Progenitor cell of endocrine pancreas (in vitro differentiated cells): ENCODE results near the gene USP8. TPM values are rescaled to one million over a fixed set of nuclear protein-coding genes. Genes with fewer than 3 reads are reported as not detected.
"Not testable (repeated sequence)": the region's sequence is repeated elsewhere in the genome, so short reads cannot be mapped to it uniquely, and the experiment has no call there.

ENCODE experiments used
- DNase-seq: peaks from one replicate; pipeline ENCODE4 v3.0.0; 2021; ENCODE audit warnings: low spot score; ENCODE audit not compliant: unreplicated experiment
- H3K27ac Mint-ChIP-seq: 2 replicates; pipeline ENCODE4 v1.8.0; 2021; ENCODE audit warnings: mild to moderate bottlenecking, moderate library complexity, mixed read lengths
- H3K27me3 Mint-ChIP-seq: 2 replicates; pipeline ENCODE4 v1.8.0; 2021; ENCODE audit warnings: mixed read lengths
- H3K36me3 Mint-ChIP-seq: 2 replicates; pipeline ENCODE4 v1.8.0; 2022; ENCODE audit warnings: mixed read lengths; ENCODE audit not compliant: insufficient read depth
- H3K4me1 Mint-ChIP-seq: 2 replicates; pipeline ENCODE4 v1.8.0; 2021; ENCODE audit warnings: low read depth, mixed read lengths
- H3K4me3 Mint-ChIP-seq: 2 replicates; pipeline ENCODE4 v1.8.0; 2021; ENCODE audit warnings: low read depth, mild to moderate bottlenecking, moderate library complexity, mixed read lengths
- H3K9me3 Mint-ChIP-seq: 2 replicates; pipeline ENCODE4 v1.8.0; 2021; ENCODE audit warnings: low read depth, mixed read lengths
- CTCF ChIP-seq: fragments of 200-600 bp; sonication (generic); IDR thresholded peaks from one replicate; pipeline ENCODE4 v1.5.0; 2021; ENCODE audit warnings: antibody characterized with exemption, mild to moderate bottlenecking; ENCODE audit not compliant: unreplicated experiment
- total RNA-seq: library from RNA; stranded (reverse); gene quantifications from 2 replicates; pipeline ENCODE4 v1.2.1, GENCODE V29; 2021

The USP8 gene
- total RNA-seq, 1 donor from 2014 or later: 57.5 TPM

GRCh38 chr15:50381438-50381837, 42.8 kb upstream of the USP8 start:
- no peaks in the 10 kb centered on the region for H3K27me3 Mint-ChIP-seq
- H3K27ac Mint-ChIP-seq: no peak overlapping the region
- no peak for TF ChIP-seq CTCF
- no peak for DNase-seq
- no peaks in the 10 kb centered on the region for H3K9me3 Mint-ChIP-seq
- no peaks in the 10 kb centered on the region for H3K36me3 Mint-ChIP-seq
- H3K4me1 Mint-ChIP-seq: no peaks in the 10 kb centered on the region
- H3K4me3 Mint-ChIP-seq: no peak overlapping the region

DNA sequence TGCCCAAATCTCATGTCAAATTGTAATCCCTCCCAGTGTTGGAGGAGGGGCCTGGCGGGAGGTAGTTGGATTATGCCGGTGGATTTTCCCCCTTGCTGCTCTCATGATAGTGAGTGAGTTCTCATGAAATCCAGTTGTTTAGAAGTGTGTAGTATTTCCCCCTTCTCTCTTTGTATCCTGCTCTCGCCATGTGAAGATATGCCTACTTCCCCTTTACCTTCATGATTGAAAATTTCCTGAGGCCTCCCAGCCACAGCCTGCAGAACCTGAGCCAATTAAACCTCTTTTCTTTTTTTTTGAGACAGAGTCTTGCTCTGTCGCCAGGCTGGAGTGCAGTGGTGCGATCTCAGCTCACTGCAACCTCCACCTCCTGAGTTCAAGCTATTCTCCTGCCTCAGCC, 41.8 kb upstream of the USP8 start:
- H3K27me3 Mint-ChIP-seq, H3K27ac Mint-ChIP-seq, H3K4me1 Mint-ChIP-seq, H3K36me3 Mint-ChIP-seq, H3K4me3 Mint-ChIP-seq, H3K9me3 Mint-ChIP-seq, DNase-seq: not testable (repeated sequence)

GRCh38 chr15:50390554-50391264, 33.5 kb upstream of the USP8 start:
- Mint-ChIP-seq H3K36me3 (no peaks in the 10 kb centered on the region), H3K9me3 (no peaks in the 10 kb centered on the region), H3K27me3 (no peaks in the 10 kb centered on the region), H3K27ac (no peak overlapping the region), H3K4me1 (no peaks in the 10 kb centered on the region), H3K4me3 (no peak overlapping the region)
- TF ChIP-seq CTCF: no peak
- DNase-seq: no peak

DNA sequence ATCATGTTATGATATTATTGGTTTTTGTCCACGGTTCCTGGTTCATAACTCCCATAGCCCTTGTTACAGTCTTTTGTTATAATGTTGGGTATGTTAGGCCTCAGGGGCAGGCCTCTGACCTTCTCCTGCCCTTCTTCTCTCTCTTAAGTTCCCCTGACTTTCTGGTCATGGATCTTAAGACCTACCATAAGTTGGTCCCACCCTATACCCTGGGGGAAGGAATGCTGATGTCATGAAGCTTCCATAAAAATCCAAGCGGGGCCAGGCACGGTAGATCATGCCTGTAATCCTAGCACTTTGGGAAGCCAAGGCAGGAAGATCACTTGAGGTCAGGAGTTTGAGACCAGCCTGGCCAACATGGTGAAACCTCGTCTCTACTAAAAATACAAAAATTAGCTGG, 32.6 kb upstream of the USP8 start:
- H3K36me3 Mint-ChIP-seq, H3K4me3 Mint-ChIP-seq, H3K27ac Mint-ChIP-seq, H3K27me3 Mint-ChIP-seq, DNase-seq, H3K4me1 Mint-ChIP-seq, H3K9me3 Mint-ChIP-seq: not testable (repeated sequence)

DNA sequence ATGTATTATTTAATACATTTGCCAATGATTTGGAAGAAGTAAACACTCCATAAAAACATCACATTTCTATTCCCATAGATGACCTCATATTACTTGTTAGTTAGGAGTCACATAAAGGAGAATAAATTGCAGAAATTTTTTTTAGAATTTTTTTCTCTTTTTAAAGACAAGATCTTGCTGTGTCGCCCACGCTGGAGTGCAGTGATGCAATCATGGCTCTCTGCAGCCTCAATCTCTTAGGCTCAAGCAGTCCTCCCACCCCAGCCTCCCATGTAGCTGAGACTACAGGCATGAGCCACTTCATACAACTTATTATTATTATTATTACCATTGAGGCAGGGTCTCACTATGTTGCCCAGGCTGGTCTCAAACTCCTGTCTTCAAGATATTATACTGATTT, 12.3 kb upstream of the USP8 start:
- Mint-ChIP-seq H3K9me3 (no peaks in the 10 kb centered on the region), H3K4me1 (peaks cover 2% of the 10 kb centered on the region), H3K27ac (no peak overlapping the region), H3K36me3 (no peaks in the 10 kb centered on the region), H3K4me3 (no peak overlapping the region), H3K27me3 (peaks cover 8% of the 10 kb centered on the region)
- no peak for TF ChIP-seq CTCF
- no peak for DNase-seq

- Mint-ChIP-seq H3K4me3 (no peak overlapping the region), H3K36me3 (no peaks in the 10 kb centered on the region), H3K4me1 (peaks cover 2% of the 10 kb centered on the region), H3K9me3 (no peaks in the 10 kb centered on the region), H3K27ac (no peak overlapping the region), H3K27me3 (peaks cover 3% of the 10 kb centered on the region)
- DNase-seq: no peak
- TF ChIP-seq CTCF: no peak
Measured at GRCh38 chr15:50414624-50415023, 9.6 kb upstream of the USP8 start.
